A549 (cell line): ENCODE data around the gene TMEM79. TPM values are rescaled to one million over a fixed set of nuclear protein-coding genes. Genes with fewer than 3 reads are reported as not detected.
A peak's percentile ranks its signal among the peaks of the same experiment; 100 is the strongest.

ENCODE experiments used
- ATAC-seq, 2 experiments: fragments of 200-7000 bp in 1 of 2; fragments of >200 bp in 1 of 2; cut with Nextera tagmentation in 1 of 2; cut with Tn5 transposase in 1 of 2; 3 replicates each; pipeline versions ENCODE4 v1.8.0 to v1.9.1; 2018 to 2020; ENCODE audit warnings: mild to moderate bottlenecking in 1 of 2, moderate library complexity in 1 of 2
- CTCF ChIA-PET: fragments of 300-600 bp; sonication (Branson Sonifier 250); formaldehyde crosslinking; extraction: SDS; loops from one replicate; lab custom pipeline; 2021; ENCODE audit warnings: antibody characterized with exemption, inconsistent platforms; lab: Yijun Ruan, JAX
- POLR2A ChIA-PET: fragments of 350-600 bp; formaldehyde crosslinking; extraction: SDS; loops from one replicate; lab custom pipeline; 2021; ENCODE audit warnings: antibody characterized with exemption, inconsistent platforms; lab: Yijun Ruan, JAX
- DNase-seq, 2 experiments: peaks; one replicate each; pipeline versions ENCODE4 v3.0.0 to v3.0.0-alpha.2; 2011 to 2016; ENCODE audit warnings: low read depth in 1 of 2, low spot score in 1 of 2
- FAIRE-seq: peaks from 2 replicates; lab custom pipeline; 2011; peaks lifted over from hg19 to GRCh38; lab: Jason Lieb, UNC
- H3K27ac ChIP-seq, 2 experiments: fragments of >200 bp; sonication (Bioruptor Twin); formaldehyde crosslinking; 3 replicates each; pipeline ENCODE4 v1.5.1; 2016 to 2017
- H3K4me1 ChIP-seq: fragments of >200 bp; sonication (Bioruptor Twin); formaldehyde crosslinking; 3 replicates; pipeline ENCODE4 v1.6.1; 2016
- H3K4me2 ChIP-seq: fragments of >200 bp; sonication (Bioruptor Twin); formaldehyde crosslinking; 3 replicates; pipeline ENCODE4 v1.6.1; 2016
- H3K4me3 ChIP-seq: fragments of >200 bp; sonication (Bioruptor Twin); formaldehyde crosslinking; 3 replicates; pipeline ENCODE4 v1.5.1; 2016
- H3K9me3 ChIP-seq: fragments of >200 bp; sonication (Bioruptor Twin); formaldehyde crosslinking; 3 replicates; pipeline ENCODE4 v1.6.1; 2016
- CBX2 ChIP-seq: fragments of 200-600 bp; sonication (generic); IDR thresholded peaks from 2 replicates; pipeline ENCODE4 v1.6.1; 2016; ENCODE audit warnings: low read depth, mild to moderate bottlenecking, borderline replicate concordance
- CEBPB ChIP-seq, 2 experiments: fragments of >200 bp in 1 of 2; sonication (Bioruptor Twin) in 1 of 2; formaldehyde crosslinking in 1 of 2; IDR thresholded peaks; 2 replicates each; pipeline ENCODE4 v1.6.1; 2012 to 2016
- CHD2 ChIP-seq: fragments of 150-350 bp; IDR thresholded peaks from 2 replicates; pipeline ENCODE4 v1.6.1; 2014; ENCODE audit warnings: low read length; ENCODE audit not compliant: partially characterized antibody
- CHD4 ChIP-seq: fragments of 200-600 bp; sonication (generic); IDR thresholded peaks from 2 replicates; pipeline ENCODE4 v1.6.1; 2016; ENCODE audit warnings: antibody characterized with exemption, mild to moderate bottlenecking, borderline replicate concordance
- CTCF ChIP-seq: fragments of >200 bp; sonication (Bioruptor Twin); formaldehyde crosslinking; IDR thresholded peaks from 3 replicates; pipeline ENCODE4 v1.5.1; 2016
- E2F6 ChIP-seq: IDR thresholded peaks from 2 replicates; pipeline ENCODE4 v1.6.1; 2012; ENCODE audit warnings: low read depth, borderline replicate concordance
- EHF ChIP-seq: fragments of 250-450 bp; sonication (Bioruptor Pico); IDR thresholded peaks from 2 replicates; pipeline ENCODE4 v1.5.0; 2020; ENCODE audit warnings: mild to moderate bottlenecking
- EHMT2 ChIP-seq: fragments of 200-600 bp; sonication (generic); IDR thresholded peaks from 2 replicates; pipeline ENCODE4 v1.6.1; 2016; ENCODE audit warnings: antibody characterized with exemption, low read depth, mild to moderate bottlenecking, moderate library complexity
- EP300 ChIP-seq, 2 experiments: fragments of >200 bp; sonication (Bioruptor Twin); formaldehyde crosslinking; IDR thresholded peaks; 2 replicates in 1 of 2; 3 replicates in 1 of 2; pipeline ENCODE4 v1.6.1; 2016 to 2017
- FOSB ChIP-seq: fragments of 250-450 bp; sonication (Bioruptor Pico); IDR thresholded peaks from 2 replicates; pipeline ENCODE4 v1.5.0; 2020; ENCODE audit warnings: mild to moderate bottlenecking, moderate library complexity
- HES2 ChIP-seq: fragments of >200 bp; sonication (Bioruptor Twin); formaldehyde crosslinking; IDR thresholded peaks from 2 replicates; pipeline ENCODE4 v1.6.1; 2016
- HOXA7 ChIP-seq: fragments of 250-450 bp; sonication (Bioruptor Pico); IDR thresholded peaks from 2 replicates; pipeline ENCODE4 v1.5.0; 2020; ENCODE audit warnings: mild to moderate bottlenecking, moderate library complexity
- HOXB5 ChIP-seq: fragments of 250-450 bp; sonication (Bioruptor Pico); IDR thresholded peaks from 2 replicates; pipeline ENCODE4 v1.5.0; 2020; ENCODE audit warnings: mild to moderate bottlenecking, moderate library complexity
- JUN ChIP-seq, 2 experiments: fragments of >200 bp; sonication (Bioruptor Twin); formaldehyde crosslinking; IDR thresholded peaks; 2 replicates in 1 of 2; 3 replicates in 1 of 2; pipeline ENCODE4 v1.6.1; 2016 to 2017
- JUNB ChIP-seq: fragments of >200 bp; sonication (Bioruptor Twin); formaldehyde crosslinking; IDR thresholded peaks from 2 replicates; pipeline ENCODE4 v1.6.1; 2016
- MAZ ChIP-seq: fragments of 150-350 bp; IDR thresholded peaks from 2 replicates; pipeline ENCODE4 v1.6.1; 2014; ENCODE audit warnings: antibody characterized with exemption, low read depth, low read length, borderline replicate concordance
- NPAS2 ChIP-seq: fragments of 250-450 bp; sonication (Bioruptor Pico); IDR thresholded peaks from 2 replicates; pipeline ENCODE4 v1.8.0; 2022; ENCODE audit warnings: mild to moderate bottlenecking, moderate library complexity, borderline replicate concordance
- POLR2AphosphoS2 ChIP-seq: conservative IDR thresholded peaks from 2 replicates; pipeline ENCODE4 v1.6.1; 2012; ENCODE audit warnings: low read length, improper control_type of control experiment, inconsistent platforms
- RAD21 ChIP-seq, 2 experiments: fragments of >200 bp in 1 of 2; sonication (Bioruptor Twin) in 1 of 2; formaldehyde crosslinking in 1 of 2; IDR thresholded peaks in 1 of 2; conservative IDR thresholded peaks in 1 of 2; 2 replicates in 1 of 2; 3 replicates in 1 of 2; pipeline ENCODE4 v1.6.1; 2012 to 2018; ENCODE audit warnings: inconsistent platforms in 1 of 2
- RARB ChIP-seq: fragments of 250-450 bp; sonication (Bioruptor Pico); IDR thresholded peaks from 2 replicates; pipeline ENCODE4 v1.8.0; 2021; ENCODE audit warnings: mild to moderate bottlenecking, moderate library complexity
- RCOR1 ChIP-seq: fragments of 150-350 bp; IDR thresholded peaks from 2 replicates; pipeline ENCODE4 v1.6.1; 2014; ENCODE audit warnings: antibody characterized with exemption, low read length, low read depth
- SREBF2 ChIP-seq: fragments of 450-650 bp; IDR thresholded peaks from 2 replicates; pipeline ENCODE4 v1.6.1; 2014; ENCODE audit warnings: mild to moderate bottlenecking, moderate library complexity
- TFCP2L1 ChIP-seq: fragments of 250-450 bp; sonication (Bioruptor Pico); IDR thresholded peaks from 2 replicates; pipeline ENCODE4 v1.5.0; 2021; ENCODE audit warnings: mild to moderate bottlenecking
- TP53 ChIP-seq: fragments of 250-450 bp; sonication (Bioruptor Pico); IDR thresholded peaks from 2 replicates; pipeline ENCODE4 v1.5.0; 2021; ENCODE audit warnings: mild to moderate bottlenecking, moderate library complexity
- ZC3H11A ChIP-seq: fragments of 450-650 bp; IDR thresholded peaks from 2 replicates; pipeline ENCODE4 v1.6.1; 2014; ENCODE audit warnings: antibody characterized with exemption, mild to moderate bottlenecking
- ZFP36 ChIP-seq: fragments of 450-650 bp; IDR thresholded peaks from 2 replicates; pipeline ENCODE4 v1.6.1; 2014; ENCODE audit warnings: borderline replicate concordance; ENCODE audit not compliant: partially characterized antibody
- WGBS: methylation state at CpG from one replicate; pipeline ENCODE4 v1.1.6; 2017; ENCODE audit errors: missing lambda C conversion rate; 5-methylcytosine and 5-hydroxymethylcytosine counted together
- polyA plus RNA-seq, 4 experiments: library from polyadenylated mRNA; depleted of rRNA in 3 of 4; stranded (reverse); fragments of >200 nt; fragmentation: RNase III in 1 of 4; extraction: RNeasy Plus Mini Kit Qiagen cat#74134 plus additional on column Dnase treatment in 1 of 4; gene quantifications; 2 replicates in 3 of 4; 3 replicates in 1 of 4; pipeline ENCODE4 v1.2.3, GENCODE V29; 2011 to 2017

Gene TMEM79
- polyA plus RNA-seq, 2 of the 4 experiments (the other 2 are of a cell fraction), result 6.3 to 7.2 TPM

GRCh38 chr1:156258859-156259258, 25.3 kb upstream of the TMEM79 start:
- H3K9me3 ChIP-seq, result no peaks in the 10 kb centered on the region
- ATAC-seq, result no peak
- CTCF ChIA-PET, result interaction anchor here (1.6 to 4.5 kb wide), 2 partner anchors 13 to 77 kb away, joined by 3 to 25 read pairs; no protein-coding TSS in a partner anchor
- H3K4me1 ChIP-seq, result peaks cover 15% of the 10 kb centered on the region
- H3K4me3 ChIP-seq, result no peak overlapping the region
- TF ChIP-seq CEBPB (IDR thresholded peaks at IDR 0.05), result no peak
- TF ChIP-seq E2F6, result no peak
- TF ChIP-seq FOSB, result no peak
- no peak for TF ChIP-seq NPAS2 (CRISPR knock-in tag)
- no peak for TF ChIP-seq HES2
- TF ChIP-seq CHD2, result no peak
- TF ChIP-seq SREBF2, result no peak
- TF ChIP-seq POLR2AphosphoS2, result no peak
- TF ChIP-seq MAZ, result no peak
- TF ChIP-seq RCOR1, result no peak
- no peak for TF ChIP-seq RARB (CRISPR knock-in tag)
- TF ChIP-seq TP53 (CRISPR knock-in tag), result no peak
- DNase-seq, result no peak
- no peak overlapping the region for H3K27ac ChIP-seq
- H3K4me2 ChIP-seq, result no peak overlapping the region
- FAIRE-seq, result no peak
- POLR2A ChIA-PET, result no interaction called here
- 97% methylated on average over 4 of the region's 8 CpGs for WGBS

- FAIRE-seq (no peak), DNase-seq (peak in 1 of 2 experiments; percentile 38), ATAC-seq (peak; percentile 68 to 71; a peak in 4 of 6 replicates)
- Histone ChIP-seq H3K27ac (no peak overlapping the region), H3K4me3 (no peak overlapping the region), H3K4me1 (peaks cover 15% of the 10 kb centered on the region), H3K9me3 (no peaks in the 10 kb centered on the region), H3K4me2 (no peak overlapping the region)
- CTCF ChIA-PET, result interaction anchor here (0.6 to 4.5 kb wide), 10 partner anchors 8 to 123 kb away, joined by 3 to 25 read pairs (median 5); partner anchors contain the start of gene PAQR6
- POLR2A ChIA-PET, result interaction anchor here (1.7 kb wide), 1 partner anchor 23 kb away, joined by 5 read pairs; the partner anchor contains the start of gene SMG5
- 90% methylated on average over 3 of the region's 3 CpGs for WGBS
- 0 out of 3 replicates have a peak, but pooled peaks have one; percentile 9 for TF ChIP-seq CTCF
- no peak for TF ChIP-seq EP300 (IDR thresholded peaks at IDR 0.05)
- no peak for TF ChIP-seq EHF (CRISPR knock-in tag)
- no peak for TF ChIP-seq TFCP2L1 (CRISPR knock-in tag)
- 0 out of 5 replicates have a peak, but pooled peaks of 1 of the 2 experiments have one; percentile 16 for TF ChIP-seq RAD21 (conservative IDR thresholded peaks at IDR 0.05 in 1 of 2, IDR thresholded peaks at IDR 0.05 in 1 of 2)
Measured at GRCh38 chr1:156259805-156260204, 24.3 kb upstream of the TMEM79 start.

- peaks cover 15% of the 10 kb centered on the region for H3K4me1 ChIP-seq
- ATAC-seq (no peak), FAIRE-seq (no peak), DNase-seq (no peak)
- CTCF ChIA-PET, result interaction anchor here (1.1 to 4.5 kb wide), 5 partner anchors 9 to 124 kb away, joined by 3 to 25 read pairs (median 12); partner anchors contain the start of gene PAQR6
- no peak overlapping the region for H3K4me3 ChIP-seq
- POLR2A ChIA-PET, result interaction anchor here (1.7 kb wide), 1 partner anchor 22 kb away, joined by 5 read pairs; the partner anchor contains the start of gene SMG5
- TF ChIP-seq ZC3H11A, result no peak
- TF ChIP-seq CHD4, result no peak
- TF ChIP-seq CBX2, result no peak
- TF ChIP-seq FOSB, result no peak
- TF ChIP-seq JUNB, result no peak
- no peak for TF ChIP-seq TFCP2L1 (CRISPR knock-in tag)
- no peak for TF ChIP-seq TP53 (CRISPR knock-in tag)
- TF ChIP-seq CEBPB (IDR thresholded peaks at IDR 0.05), result no peak
- no peak for TF ChIP-seq JUN (IDR thresholded peaks at IDR 0.05)
- TF ChIP-seq HOXB5, result no peak
- no peak for TF ChIP-seq NPAS2 (CRISPR knock-in tag)
- no peak for TF ChIP-seq CHD2
- no peak for TF ChIP-seq MAZ
- TF ChIP-seq RARB (CRISPR knock-in tag), result no peak
- no peak for TF ChIP-seq ZFP36
- TF ChIP-seq HOXA7 (CRISPR knock-in tag), result no peak
- no peak for TF ChIP-seq EHMT2
- TF ChIP-seq, all 56 proteins: peak for 0
- Histone ChIP-seq H3K4me2 (no peak overlapping the region), H3K27ac (no peak overlapping the region), H3K9me3 (no peaks in the 10 kb centered on the region)
- WGBS, result 100% methylated on average over 1 of the region's 2 CpGs
Measured at GRCh38 chr1:156260896-156261295, 23.2 kb upstream of the TMEM79 start.
